Tibial artery (tissue), 4 donors: ENCODE data around the gene HDAC4.
A peak's percentile ranks its signal among the peaks of the same experiment; 100 is the strongest.

Experiments
- DNase-seq, 2 donors: peaks; one replicate each; pipeline ENCODE4 v3.0.0-alpha.2; 2019
- H3K27ac ChIP-seq, 2 donors: fragments of 200-600 bp; sonication (generic) in 1 of 2; 1 replicate in 1 of 2; 2 replicates in 1 of 2; pipeline ENCODE4 v1.5.1; 2018 to 2019; ENCODE audit warnings: mild to moderate bottlenecking in 1 of 2
- H3K27me3 ChIP-seq, 2 donors: fragments of 200-600 bp; sonication (generic) in 1 of 2; one replicate each; pipeline versions ENCODE4 v1.5.1 to v1.6.0; 2016 to 2019
- H3K36me3 ChIP-seq, 3 donors: fragments of 200-600 bp; sonication (generic) in 2 of 3; one replicate each; pipeline ENCODE4 v1.5.1; 2016 to 2019; ENCODE audit warnings: mild to moderate bottlenecking in 2 of 3
- H3K4me1 ChIP-seq, 4 donors: fragments of 200-600 bp; sonication (generic) in 2 of 4; 1 replicate in 3 of 4; 2 replicates in 1 of 4; pipeline ENCODE4 v1.5.1; 2016 to 2019
- H3K4me3 ChIP-seq, 2 donors: fragments of 200-600 bp; sonication (generic) in 1 of 2; 1 replicate in 1 of 2; 2 replicates in 1 of 2; pipeline ENCODE4 v1.5.1; 2018 to 2019; ENCODE audit warnings: mild to moderate bottlenecking in 2 of 2
- H3K9me3 ChIP-seq, 3 donors: fragments of 200-600 bp; sonication (generic) in 1 of 3; one replicate each; pipeline ENCODE4 v1.5.1; 2016 to 2019
- intact Hi-C: fragments of 100-400 bp; cut with DNase I; formaldehyde crosslinking; loops from one replicate; pipeline ENCODE4 v1.15.0; 2023; ENCODE audit warnings: low total_unique reads
- TF ChIP-seq, protein P1 (sequence below), 2 experiments: fragments of 200-600 bp in 1 of 2; fragments of 450-650 bp in 1 of 2; IDR thresholded peaks; one replicate each; pipeline ENCODE4 v1.5.1; 2017 to 2019; ENCODE audit warnings: antibody characterized with exemption in 2 of 2, mild to moderate bottlenecking in 1 of 2, moderate library complexity in 1 of 2

The HDAC4 gene

DNA sequence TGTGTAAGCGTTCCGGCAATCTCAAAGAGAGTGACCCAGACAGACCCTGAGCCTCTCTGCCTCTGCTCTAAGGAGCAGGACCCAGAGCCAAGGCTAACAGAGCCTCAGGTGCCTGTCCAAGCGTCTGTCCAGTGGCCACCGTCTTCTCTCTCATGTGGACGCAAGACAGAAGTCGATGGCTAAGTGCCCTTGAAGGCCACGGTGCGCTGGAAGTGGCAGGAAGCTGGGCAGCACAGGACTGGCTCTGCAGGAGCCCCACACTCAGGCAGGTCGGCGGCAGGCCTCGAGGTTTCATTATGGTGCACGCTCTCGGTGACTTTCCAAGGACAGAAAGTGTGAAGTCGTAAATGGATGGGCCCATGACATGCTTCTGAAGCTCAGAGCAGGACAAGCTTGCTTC is 49.1 kb downstream of the HDAC4 start:
- H3K4me1 ChIP-seq: peaks cover 0 to 14% (median 9%) of the 10 kb centered on the region in 4 donors
- intact Hi-C loops: no loop called here
- no peak for DNase-seq

DNA sequence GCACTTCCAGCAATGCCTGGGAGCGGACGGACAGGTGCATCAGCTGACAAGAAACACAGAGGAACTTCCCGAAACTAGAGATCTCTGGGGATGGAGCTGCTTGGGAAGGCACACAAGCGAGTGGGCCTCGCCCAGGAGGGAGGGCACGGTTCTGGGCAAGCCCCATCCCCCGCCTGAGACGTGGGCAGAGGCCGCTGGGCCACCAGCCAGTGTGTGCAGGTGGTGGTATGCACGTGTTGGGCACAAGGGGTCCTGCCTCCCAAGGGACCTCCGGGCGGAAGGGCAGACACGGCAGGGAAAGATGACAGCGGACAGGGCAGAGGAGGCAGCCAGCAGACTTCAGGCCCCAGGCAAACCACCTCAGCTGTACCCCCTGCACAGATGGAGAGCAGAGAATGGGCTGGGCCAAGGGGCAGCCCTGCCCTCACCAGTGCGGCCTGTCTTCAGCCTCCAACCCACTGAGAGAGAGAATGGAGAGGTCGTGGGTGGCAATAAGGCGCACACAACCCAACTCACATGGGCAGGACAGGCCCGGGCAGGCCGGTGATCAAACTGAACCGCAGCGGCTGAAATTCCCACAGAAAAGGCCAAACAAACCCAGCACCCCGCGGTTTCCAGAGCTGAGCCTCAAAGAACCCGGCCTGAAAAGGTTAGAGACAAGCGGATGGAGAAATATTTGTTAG is 51.2 kb downstream of the HDAC4 start:
- Histone ChIP-seq H3K4me1 (peaks cover 0 to 3% (median 1%) of the 10 kb centered on the region in 4 donors), H3K27ac (no peak overlapping the region), H3K9me3 (no peaks in the 10 kb centered on the region), H3K4me3 (no peak overlapping the region), H3K36me3 (peaks cover 7 to 22% (median 13%) of the 10 kb centered on the region in 3 donors), H3K27me3 (no peaks in the 10 kb centered on the region)
- DNase-seq: no peak
- intact Hi-C loops: no loop called here
- TF ChIP-seq, protein P1, sequence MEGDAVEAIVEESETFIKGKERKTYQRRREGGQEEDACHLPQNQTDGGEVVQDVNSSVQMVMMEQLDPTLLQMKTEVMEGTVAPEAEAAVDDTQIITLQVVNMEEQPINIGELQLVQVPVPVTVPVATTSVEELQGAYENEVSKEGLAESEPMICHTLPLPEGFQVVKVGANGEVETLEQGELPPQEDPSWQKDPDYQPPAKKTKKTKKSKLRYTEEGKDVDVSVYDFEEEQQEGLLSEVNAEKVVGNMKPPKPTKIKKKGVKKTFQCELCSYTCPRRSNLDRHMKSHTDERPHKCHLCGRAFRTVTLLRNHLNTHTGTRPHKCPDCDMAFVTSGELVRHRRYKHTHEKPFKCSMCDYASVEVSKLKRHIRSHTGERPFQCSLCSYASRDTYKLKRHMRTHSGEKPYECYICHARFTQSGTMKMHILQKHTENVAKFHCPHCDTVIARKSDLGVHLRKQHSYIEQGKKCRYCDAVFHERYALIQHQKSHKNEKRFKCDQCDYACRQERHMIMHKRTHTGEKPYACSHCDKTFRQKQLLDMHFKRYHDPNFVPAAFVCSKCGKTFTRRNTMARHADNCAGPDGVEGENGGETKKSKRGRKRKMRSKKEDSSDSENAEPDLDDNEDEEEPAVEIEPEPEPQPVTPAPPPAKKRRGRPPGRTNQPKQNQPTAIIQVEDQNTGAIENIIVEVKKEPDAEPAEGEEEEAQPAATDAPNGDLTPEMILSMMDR (IDR thresholded peaks at IDR 0.05): no peak

More for the DNA sequence above, 49.1 kb downstream of the HDAC4 start:
- Histone ChIP-seq H3K27me3 (no peaks in the 10 kb centered on the region), H3K9me3 (no peaks in the 10 kb centered on the region), H3K36me3 (peaks cover 7 to 22% (median 13%) of the 10 kb centered on the region in 3 donors), H3K4me3 (no peak overlapping the region), H3K27ac (no peak overlapping the region)
- TF ChIP-seq, protein P1 (IDR thresholded peaks at IDR 0.05): no peak

DNA sequence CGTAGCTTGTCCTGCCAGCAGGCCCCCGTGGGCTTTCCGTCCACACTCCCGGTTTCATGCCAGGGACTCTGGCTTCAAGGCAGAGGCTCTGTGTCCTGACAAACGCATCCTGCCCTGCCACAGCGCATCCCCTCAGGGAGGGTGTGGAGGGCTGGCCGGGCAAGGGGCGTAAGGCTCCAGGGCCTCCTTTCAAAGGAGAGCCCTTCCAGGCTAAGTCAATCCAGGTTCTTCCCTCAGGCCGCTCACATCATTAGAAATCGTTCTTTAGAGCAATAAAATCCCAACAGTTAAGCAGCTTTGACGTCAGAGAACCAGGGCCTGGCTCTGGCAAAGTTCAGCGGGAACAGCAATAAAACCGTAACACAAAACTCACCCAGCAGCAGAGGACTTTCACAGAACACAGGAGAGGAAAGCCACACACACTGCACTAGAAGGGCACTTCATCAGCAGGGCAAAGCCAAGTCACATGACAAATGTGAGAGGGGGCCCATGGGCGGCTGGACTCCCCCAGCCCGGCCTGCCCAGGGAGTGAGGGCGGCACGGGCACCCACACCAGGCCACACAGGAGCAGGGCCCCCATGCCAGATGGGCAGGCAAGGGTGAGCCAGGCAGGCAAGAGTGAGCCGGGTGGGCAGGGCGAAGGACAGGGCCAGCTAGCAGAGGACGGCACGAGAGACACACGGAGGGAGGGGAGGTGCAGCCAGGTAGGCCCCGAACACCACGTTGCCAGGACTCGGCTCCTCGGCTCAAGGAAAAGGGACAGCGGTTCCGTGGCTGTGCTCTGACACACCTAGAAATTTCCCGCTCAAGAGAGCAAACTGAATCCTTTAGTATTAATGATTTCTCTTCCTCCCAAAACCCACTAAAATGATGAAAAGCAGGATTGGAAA is 52.0 kb downstream of the HDAC4 start:
- Histone ChIP-seq H3K27ac (peak overlapping the region; percentile 28 to 50), H3K4me3 (no peak overlapping the region), H3K27me3 (no peaks in the 10 kb centered on the region), H3K36me3 (peaks cover 7 to 22% (median 13%) of the 10 kb centered on the region in 3 donors), H3K9me3 (no peaks in the 10 kb centered on the region), H3K4me1 (peaks cover 0 to 3% (median 1%) of the 10 kb centered on the region in 4 donors)
- intact Hi-C loops: no loop called here
- DNase-seq: no peak
- TF ChIP-seq, protein P1 (IDR thresholded peaks at IDR 0.05): no peak

DNA sequence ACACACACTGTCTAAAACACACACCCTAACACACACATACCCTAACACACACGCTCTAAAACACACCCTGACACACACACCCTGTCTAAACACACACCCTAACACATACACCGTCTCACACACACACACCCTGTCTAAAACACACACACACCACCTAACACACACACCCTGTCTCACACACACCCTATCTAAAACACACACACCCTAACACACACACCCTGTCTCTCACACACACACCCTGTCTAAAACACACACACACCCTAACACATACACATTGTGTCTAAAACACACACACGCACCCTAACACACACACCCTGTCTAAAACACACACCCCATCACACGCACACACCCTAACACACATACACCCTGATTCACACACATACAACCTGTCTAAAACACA is 54.1 kb downstream of the HDAC4 start:
- Histone ChIP-seq H3K36me3 (peaks cover under 1 to 9% (median 3%) of the 10 kb centered on the region in 3 donors), H3K9me3 (no peaks in the 10 kb centered on the region), H3K4me1 (peaks cover 0 to 3% (median 1%) of the 10 kb centered on the region in 4 donors), H3K27ac (no peak overlapping the region), H3K27me3 (no peaks in the 10 kb centered on the region), H3K4me3 (no peak overlapping the region)
- TF ChIP-seq, protein P1 (IDR thresholded peaks at IDR 0.05): no peak
- intact Hi-C loops: no loop called here
- DNase-seq: no peak

DNA sequence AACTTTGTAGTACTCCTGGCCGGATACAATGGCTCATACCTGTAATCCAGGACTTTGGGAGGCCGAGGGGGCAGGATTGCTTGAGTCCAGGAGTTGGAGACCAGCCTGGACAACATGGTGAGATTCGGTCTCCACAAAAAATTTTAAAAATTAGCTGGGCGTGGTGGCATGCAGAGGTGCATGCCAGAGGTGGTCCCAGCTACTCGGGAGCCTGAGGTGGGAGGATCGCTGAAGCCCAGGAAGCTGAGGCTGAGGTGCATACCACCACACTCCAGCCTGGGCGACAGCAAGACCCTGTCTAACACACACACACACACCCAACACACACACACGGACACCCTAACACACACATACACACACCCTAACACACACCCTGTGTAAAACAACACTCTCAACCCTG is 55.6 kb downstream of the HDAC4 start:
- intact Hi-C loops: no loop called here
- no peak overlapping the region for H3K4me3 ChIP-seq
- TF ChIP-seq, protein P1 (IDR thresholded peaks at IDR 0.05): no peak
- no peak overlapping the region for H3K27ac ChIP-seq
- H3K4me1 ChIP-seq: peaks cover 0 to 3% (median 1%) of the 10 kb centered on the region in 4 donors
- H3K27me3 ChIP-seq: no peaks in the 10 kb centered on the region
- DNase-seq: no peak
- H3K36me3 ChIP-seq: peaks cover 0 to 7% (median 0%) of the 10 kb centered on the region in 3 donors
- no peaks in the 10 kb centered on the region for H3K9me3 ChIP-seq
